HG03045 (cell line): Measurements from ENCODE around the gene ANKRD62.
"Not testable (repeated sequence)": the region's sequence is repeated elsewhere in the genome, so short reads cannot be mapped to it uniquely, and the experiment has no call there.

Experiments used
- ATAC-seq: cut with Tn5 transposase; IDR thresholded peaks from one replicate; pipeline ENCODE4 v1.9.1; 2021; ENCODE audit warnings: mild to moderate bottlenecking, moderate library complexity; ENCODE audit not compliant: unreplicated experiment

ANKRD62 gene

GRCh38 chr18:12092398-12093229 is 1.0 kb upstream of the ANKRD62 start:
- ATAC-seq = no peak

- peak; percentile 52 for ATAC-seq
Observed at GRCh38 chr18:12098374-12098773, 4.7 kb downstream of the ANKRD62 start.

- no peak for ATAC-seq
Observed at GRCh38 chr18:12099160-12099559, 5.5 kb downstream of the ANKRD62 start.

GRCh38 chr18:12101266-12101665 is 7.6 kb downstream of the ANKRD62 start:
- no peak for ATAC-seq

- ATAC-seq = no peak
Observed at GRCh38 chr18:12102136-12102842, 8.6 kb downstream of the ANKRD62 start.

- ATAC-seq = no peak
Observed at GRCh38 chr18:12106471-12106870, 12.8 kb downstream of the ANKRD62 start.

GRCh38 chr18:12109836-12110235 is 16.2 kb downstream of the ANKRD62 start:
- ATAC-seq = no peak

- ATAC-seq = no peak
Observed at GRCh38 chr18:12113999-12114646, 20.5 kb downstream of the ANKRD62 start.

- ATAC-seq = no peak
Observed at GRCh38 chr18:12119358-12119757, 25.7 kb downstream of the ANKRD62 start.

GRCh38 chr18:12121175-12122042 is 27.8 kb downstream of the ANKRD62 start:
- no peak for ATAC-seq

- ATAC-seq = not testable (repeated sequence)
Observed at GRCh38 chr18:12122043-12122389, 28.4 kb downstream of the ANKRD62 start.

GRCh38 chr18:12127647-12128046 is 34.0 kb downstream of the ANKRD62 start:
- not testable (repeated sequence) for ATAC-seq

- ATAC-seq = not testable (repeated sequence)
Observed at GRCh38 chr18:12138831-12139230, 45.2 kb downstream of the ANKRD62 start.

GRCh38 chr18:12140866-12141265 is 47.2 kb downstream of the ANKRD62 start:
- ATAC-seq = not testable (repeated sequence)

- ATAC-seq = not testable (repeated sequence)
Observed at GRCh38 chr18:12141778-12142177, 48.1 kb downstream of the ANKRD62 start.

GRCh38 chr18:12149431-12149830 is 55.8 kb downstream of the ANKRD62 start:
- not testable (repeated sequence) for ATAC-seq

- ATAC-seq = no peak
Observed at GRCh38 chr18:12154361-12154760, 60.7 kb downstream of the ANKRD62 start.

- ATAC-seq = no peak
Observed at GRCh38 chr18:12155996-12156395, 62.4 kb downstream of the ANKRD62 start.

- ATAC-seq = no peak
Observed at GRCh38 chr18:12159446-12159845, 65.8 kb downstream of the ANKRD62 start.

- no peak for ATAC-seq
Observed at GRCh38 chr18:12162786-12163185, 69.1 kb downstream of the ANKRD62 start.
